ENCODE measurements around the gene GPR142.

DNA sequence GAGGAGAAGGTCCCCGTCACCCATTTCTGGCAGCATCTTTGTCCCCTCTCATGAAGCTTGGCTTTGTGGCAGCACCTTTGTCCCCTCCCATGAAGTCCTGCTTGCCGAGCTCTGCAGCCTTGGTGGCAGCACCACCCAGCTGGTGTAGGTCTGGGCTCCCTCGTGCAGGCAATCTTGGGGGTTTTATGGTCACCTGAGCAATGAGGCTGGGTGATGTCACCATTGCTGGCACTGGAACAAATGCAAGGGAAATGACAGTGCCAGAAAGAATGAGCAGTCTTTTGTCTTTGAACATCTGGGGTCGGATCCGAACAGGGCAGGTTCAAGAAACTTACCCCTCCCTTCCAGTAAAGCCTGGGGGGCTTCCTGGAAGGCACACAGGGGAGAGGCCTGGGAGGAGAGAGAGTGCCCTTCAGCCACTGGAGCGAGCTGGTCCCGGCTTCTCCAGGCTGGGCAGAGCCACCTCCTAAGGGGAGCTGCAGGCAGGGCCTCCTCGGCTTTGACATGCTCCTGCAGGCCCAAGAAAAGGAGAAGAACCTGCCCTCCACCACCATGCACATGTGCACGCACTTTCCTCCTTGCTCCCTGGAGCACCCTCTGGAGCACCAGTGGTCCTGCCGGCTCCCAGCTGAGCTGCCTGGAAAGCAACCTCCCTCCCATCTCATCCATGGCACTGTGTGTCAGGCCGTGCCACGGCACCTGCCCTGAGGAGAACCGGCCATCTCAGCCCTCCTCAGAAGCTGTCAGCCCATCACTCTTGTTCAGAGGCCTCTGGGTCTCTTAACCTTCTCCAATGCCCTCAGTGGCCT is 21.7 kb upstream of the GPR142 start:
- TF ChIP-seq, protein P1, sequence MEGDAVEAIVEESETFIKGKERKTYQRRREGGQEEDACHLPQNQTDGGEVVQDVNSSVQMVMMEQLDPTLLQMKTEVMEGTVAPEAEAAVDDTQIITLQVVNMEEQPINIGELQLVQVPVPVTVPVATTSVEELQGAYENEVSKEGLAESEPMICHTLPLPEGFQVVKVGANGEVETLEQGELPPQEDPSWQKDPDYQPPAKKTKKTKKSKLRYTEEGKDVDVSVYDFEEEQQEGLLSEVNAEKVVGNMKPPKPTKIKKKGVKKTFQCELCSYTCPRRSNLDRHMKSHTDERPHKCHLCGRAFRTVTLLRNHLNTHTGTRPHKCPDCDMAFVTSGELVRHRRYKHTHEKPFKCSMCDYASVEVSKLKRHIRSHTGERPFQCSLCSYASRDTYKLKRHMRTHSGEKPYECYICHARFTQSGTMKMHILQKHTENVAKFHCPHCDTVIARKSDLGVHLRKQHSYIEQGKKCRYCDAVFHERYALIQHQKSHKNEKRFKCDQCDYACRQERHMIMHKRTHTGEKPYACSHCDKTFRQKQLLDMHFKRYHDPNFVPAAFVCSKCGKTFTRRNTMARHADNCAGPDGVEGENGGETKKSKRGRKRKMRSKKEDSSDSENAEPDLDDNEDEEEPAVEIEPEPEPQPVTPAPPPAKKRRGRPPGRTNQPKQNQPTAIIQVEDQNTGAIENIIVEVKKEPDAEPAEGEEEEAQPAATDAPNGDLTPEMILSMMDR (IDR thresholded peaks at IDR 0.05) = no peak
- no peak for TF ChIP-seq POLR2A (IDR thresholded peaks at IDR 0.05)
